ENCODE measurements around the gene ZNF726.

DNA sequence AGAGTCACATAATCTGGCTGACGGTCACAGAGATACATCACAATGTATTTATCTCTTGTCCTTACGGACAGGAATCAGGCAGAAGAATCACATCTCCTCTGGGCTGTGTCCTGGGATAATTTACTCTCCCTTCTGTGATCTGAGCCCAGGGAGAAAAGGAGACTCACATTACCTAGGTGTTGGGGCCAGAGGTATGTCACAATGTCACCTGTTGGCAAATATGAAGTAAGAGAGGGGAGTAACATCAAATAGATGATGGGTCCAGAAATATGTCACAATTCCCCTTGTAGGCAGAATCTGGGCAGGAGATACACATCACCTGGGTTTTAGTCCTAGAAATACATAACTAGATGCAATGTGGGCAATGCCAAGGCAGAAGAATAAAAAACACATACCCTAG is 67.2 kb downstream of the ZNF726 start:
- TF ChIP-seq, protein P1, sequence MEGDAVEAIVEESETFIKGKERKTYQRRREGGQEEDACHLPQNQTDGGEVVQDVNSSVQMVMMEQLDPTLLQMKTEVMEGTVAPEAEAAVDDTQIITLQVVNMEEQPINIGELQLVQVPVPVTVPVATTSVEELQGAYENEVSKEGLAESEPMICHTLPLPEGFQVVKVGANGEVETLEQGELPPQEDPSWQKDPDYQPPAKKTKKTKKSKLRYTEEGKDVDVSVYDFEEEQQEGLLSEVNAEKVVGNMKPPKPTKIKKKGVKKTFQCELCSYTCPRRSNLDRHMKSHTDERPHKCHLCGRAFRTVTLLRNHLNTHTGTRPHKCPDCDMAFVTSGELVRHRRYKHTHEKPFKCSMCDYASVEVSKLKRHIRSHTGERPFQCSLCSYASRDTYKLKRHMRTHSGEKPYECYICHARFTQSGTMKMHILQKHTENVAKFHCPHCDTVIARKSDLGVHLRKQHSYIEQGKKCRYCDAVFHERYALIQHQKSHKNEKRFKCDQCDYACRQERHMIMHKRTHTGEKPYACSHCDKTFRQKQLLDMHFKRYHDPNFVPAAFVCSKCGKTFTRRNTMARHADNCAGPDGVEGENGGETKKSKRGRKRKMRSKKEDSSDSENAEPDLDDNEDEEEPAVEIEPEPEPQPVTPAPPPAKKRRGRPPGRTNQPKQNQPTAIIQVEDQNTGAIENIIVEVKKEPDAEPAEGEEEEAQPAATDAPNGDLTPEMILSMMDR (IDR thresholded peaks at IDR 0.05) = no peak
- TF ChIP-seq POLR2A (IDR thresholded peaks at IDR 0.05) = no peak

Data from stomach (tissue), 4 donors.